Activated T-cell treated with anti-CD3 and anti-CD28 coated beads, Interleukin-2, amount 50 U/mL, for 24 hours (primary cell): ENCODE results near the gene TUT4.
A peak's percentile ranks its signal among the peaks of the same experiment; 100 is the strongest.

ENCODE experiments used
- DNase-seq: peaks from one replicate; pipeline ENCODE4 v3.0.0-alpha.2; 2020
- H3K27ac Mint-ChIP-seq: 2 replicates; pipeline ENCODE4 v1.8.0; 2020; ENCODE audit warnings: mild to moderate bottlenecking, mixed read lengths
- H3K27me3 Mint-ChIP-seq: 2 replicates; pipeline ENCODE4 v1.8.0; 2020; ENCODE audit warnings: mixed read lengths
- H3K36me3 Mint-ChIP-seq: 2 replicates; pipeline ENCODE4 v1.8.0; 2020; ENCODE audit warnings: low read depth, mixed read lengths
- H3K4me1 Mint-ChIP-seq: 2 replicates; pipeline ENCODE4 v1.8.0; 2020; ENCODE audit warnings: low read depth, mixed read lengths
- H3K4me3 Mint-ChIP-seq: 2 replicates; pipeline ENCODE4 v1.8.0; 2020; ENCODE audit warnings: mild to moderate bottlenecking, moderate library complexity, mixed read lengths
- H3K9me3 Mint-ChIP-seq: 2 replicates; pipeline ENCODE4 v1.8.0; 2020; ENCODE audit warnings: mixed read lengths

TUT4 gene

DNA sequence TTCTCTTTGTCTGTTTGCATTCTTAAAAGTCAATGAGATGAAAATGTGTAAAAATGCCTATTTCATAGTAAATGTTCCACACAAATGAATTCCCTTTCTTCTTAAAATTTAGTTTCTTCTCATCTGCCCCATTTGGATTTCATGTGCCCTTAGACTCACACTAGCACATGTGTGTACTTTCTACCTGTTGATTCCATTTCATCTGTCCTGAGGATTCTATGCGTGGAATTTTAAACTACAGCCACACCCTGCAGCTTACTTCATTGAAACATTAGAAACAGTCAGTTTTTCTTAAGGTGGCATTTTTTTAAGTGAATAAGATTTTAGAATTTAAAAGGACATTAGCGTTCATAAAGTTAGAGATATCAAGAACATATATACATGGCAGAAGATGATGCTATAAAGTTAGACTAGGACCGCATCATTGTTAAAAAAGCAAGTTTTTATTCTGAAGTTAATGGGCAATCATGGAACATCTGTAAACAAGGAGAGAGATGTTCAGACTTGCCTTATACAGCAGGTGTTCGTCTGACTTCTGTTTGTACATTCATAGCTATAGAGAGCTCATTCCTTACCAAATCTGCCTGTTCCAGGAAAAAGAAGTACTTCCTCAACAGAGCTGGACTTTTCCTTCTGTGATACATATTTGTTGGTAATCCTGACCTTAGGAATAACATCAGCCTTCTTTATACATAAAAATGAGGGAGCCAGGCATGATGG lies 3.9 kb upstream of the TUT4 start:
- H3K27me3 Mint-ChIP-seq, result no peaks in the 10 kb centered on the region
- no peak overlapping the region for H3K4me3 Mint-ChIP-seq
- no peaks in the 10 kb centered on the region for H3K9me3 Mint-ChIP-seq
- peaks cover 11% of the 10 kb centered on the region for H3K4me1 Mint-ChIP-seq
- H3K27ac Mint-ChIP-seq, result no peak overlapping the region
- H3K36me3 Mint-ChIP-seq, result no peaks in the 10 kb centered on the region
- DNase-seq, result no peak

DNA sequence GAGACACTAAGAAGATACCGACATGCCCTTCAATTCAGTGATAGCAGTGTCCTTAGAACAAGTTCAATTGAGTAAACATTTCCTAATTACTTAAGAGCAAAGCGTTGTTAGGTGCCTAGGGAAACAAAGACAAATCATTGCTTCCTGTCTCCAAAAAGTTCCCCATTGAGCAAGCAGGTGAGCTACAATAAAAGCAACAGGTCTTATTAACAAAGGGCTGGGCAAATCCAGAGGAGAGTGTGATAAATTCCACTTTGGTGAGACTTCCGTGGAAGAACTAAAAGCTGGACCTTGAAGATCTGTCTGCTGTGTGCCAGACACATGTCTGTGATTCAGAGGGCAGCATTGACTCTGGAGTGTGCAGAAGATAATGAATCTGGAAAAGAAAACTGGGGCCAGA lies 1.9 kb upstream of the TUT4 start:
- Mint-ChIP-seq H3K27ac (peak overlapping the region; percentile 45), H3K9me3 (no peaks in the 10 kb centered on the region), H3K4me3 (peak overlapping the region; percentile 72), H3K4me1 (peaks cover 21% of the 10 kb centered on the region), H3K36me3 (no peaks in the 10 kb centered on the region), H3K27me3 (no peaks in the 10 kb centered on the region)
- no peak for DNase-seq

DNA sequence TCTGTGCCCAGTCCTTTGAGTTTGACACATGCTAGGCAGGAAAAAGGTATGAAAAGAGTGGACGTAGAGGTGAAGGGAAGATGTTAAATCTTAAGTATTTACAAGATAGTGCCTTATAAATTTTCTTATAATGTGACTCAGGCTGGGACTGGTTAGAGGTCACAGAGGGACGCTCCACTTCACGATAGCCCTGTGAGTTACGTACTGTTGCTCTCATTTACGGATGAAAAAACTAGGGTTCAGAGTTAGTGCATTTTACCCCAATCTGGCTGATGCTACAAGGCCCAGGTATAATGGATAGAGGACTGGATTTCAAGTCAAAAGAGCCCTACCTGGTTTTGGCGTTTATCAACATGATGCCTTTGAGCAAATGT lies 1.4 kb upstream of the TUT4 start:
- no peaks in the 10 kb centered on the region for H3K36me3 Mint-ChIP-seq

DNA sequence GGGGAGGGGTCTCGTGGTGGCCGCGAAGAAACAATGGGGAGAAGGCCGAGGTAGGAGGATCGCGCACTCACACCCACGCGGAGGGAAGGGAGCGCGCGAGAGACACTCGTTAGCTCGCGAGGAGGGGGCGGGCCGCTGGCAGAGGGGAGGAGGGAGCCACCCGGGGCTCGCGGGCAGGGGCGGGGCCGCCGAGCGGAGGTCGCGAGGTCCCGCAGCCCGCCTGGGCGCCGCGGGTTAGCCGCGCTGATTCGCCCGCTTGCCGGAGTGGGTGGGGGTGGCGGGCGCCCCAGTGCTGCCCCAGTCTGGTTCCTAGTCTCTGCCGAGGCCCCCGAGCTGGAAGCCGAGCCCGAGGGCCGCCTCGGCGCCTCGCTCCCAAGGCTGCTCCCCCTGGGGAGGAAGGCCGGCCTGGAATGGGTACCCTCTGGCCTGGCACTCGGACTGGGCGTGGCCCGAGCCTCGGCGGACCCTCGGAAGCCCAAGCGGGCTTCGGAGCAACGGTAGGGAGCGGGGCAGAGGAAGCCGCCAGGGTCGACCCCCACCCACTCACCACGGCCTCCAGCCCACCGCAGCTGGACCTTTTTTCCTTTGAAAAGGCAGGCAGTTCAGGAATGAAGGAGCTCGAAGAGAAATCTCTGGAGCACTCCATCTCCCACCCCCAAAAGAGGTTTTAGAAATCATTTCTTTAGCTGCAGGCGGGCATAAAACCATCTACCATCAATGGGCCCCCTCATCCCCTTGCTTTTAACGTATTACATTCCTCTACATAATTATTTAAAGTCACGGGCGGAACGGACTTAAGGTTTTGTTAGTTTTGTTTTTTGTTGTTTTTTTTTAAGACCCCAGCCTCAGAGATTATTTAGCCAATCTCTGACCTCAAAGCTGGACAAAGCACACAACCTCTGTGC lies 722 bp upstream of the TUT4 start:
- H3K9me3 Mint-ChIP-seq, result no peaks in the 10 kb centered on the region
- no peaks in the 10 kb centered on the region for H3K36me3 Mint-ChIP-seq
- H3K4me1 Mint-ChIP-seq, result peaks cover 33% of the 10 kb centered on the region
- H3K27me3 Mint-ChIP-seq, result no peaks in the 10 kb centered on the region
- peak; percentile 91 for DNase-seq
- H3K4me3 Mint-ChIP-seq, result peak overlapping the region; percentile 72
- H3K27ac Mint-ChIP-seq, result peak overlapping the region; percentile 63

More for the DNA sequence above, 1.4 kb upstream of the TUT4 start:
- Mint-ChIP-seq H3K4me3 (peak overlapping the region; percentile 72), H3K27me3 (no peaks in the 10 kb centered on the region), H3K9me3 (no peaks in the 10 kb centered on the region), H3K27ac (peak overlapping the region; percentile 45), H3K4me1 (peaks cover 26% of the 10 kb centered on the region)
- no peak for DNase-seq

DNA sequence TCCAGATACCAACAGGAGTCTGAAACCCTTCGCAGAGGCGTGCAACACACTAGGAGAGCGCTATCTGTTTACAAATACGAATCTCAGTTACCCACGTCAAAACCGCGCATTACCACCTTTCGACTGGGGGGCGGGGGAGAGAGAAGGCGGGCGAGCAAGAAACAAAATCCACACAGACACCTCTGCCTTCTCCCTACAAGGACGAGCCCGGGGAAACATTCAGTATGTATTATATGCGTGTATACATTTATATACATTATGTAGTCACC lies 722 bp downstream of the TUT4 start:
- Mint-ChIP-seq H3K4me3 (no peak overlapping the region), H3K27me3 (no peaks in the 10 kb centered on the region), H3K9me3 (no peaks in the 10 kb centered on the region), H3K4me1 (peaks cover 41% of the 10 kb centered on the region), H3K36me3 (peaks cover 4% of the 10 kb centered on the region), H3K27ac (no peak overlapping the region)
- peak; percentile 70 for DNase-seq

DNA sequence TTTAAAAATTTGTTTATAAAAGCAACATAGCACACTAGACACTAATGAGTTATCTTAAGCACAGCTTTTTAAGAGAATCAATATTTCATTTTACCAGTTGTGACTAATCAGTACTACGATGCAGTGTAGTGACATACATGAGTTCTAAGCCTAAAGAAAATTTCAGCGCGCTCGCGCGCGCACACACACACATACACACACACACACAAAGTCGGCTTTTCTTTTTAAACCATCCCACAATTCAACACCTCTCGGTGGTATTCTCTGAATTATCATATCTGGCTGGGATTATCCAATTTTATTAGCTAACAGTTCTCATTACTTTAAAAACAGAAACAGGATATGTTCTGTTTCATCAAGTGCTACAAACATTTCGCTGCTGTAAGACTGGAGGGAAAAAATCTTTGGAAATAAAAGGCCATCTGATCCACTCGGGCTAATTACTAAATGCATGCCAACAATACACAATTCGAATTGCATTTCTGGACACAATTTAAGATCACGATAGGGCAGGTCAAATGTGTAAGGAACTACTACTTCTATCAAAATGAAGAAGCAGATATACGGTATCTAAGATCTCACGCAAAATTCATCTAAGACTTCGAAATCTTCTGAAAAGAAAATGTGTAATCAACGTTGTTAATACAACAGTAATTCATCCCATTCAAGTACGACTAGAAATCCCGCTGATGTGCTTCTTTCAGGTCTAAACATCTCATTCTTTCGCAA lies 1.2 kb downstream of the TUT4 start:
- Mint-ChIP-seq H3K27me3 (no peaks in the 10 kb centered on the region), H3K4me3 (no peak overlapping the region), H3K27ac (no peak overlapping the region), H3K9me3 (no peaks in the 10 kb centered on the region), H3K36me3 (peaks cover 9% of the 10 kb centered on the region), H3K4me1 (peaks cover 45% of the 10 kb centered on the region)
- peak; percentile 40 for DNase-seq

DNA sequence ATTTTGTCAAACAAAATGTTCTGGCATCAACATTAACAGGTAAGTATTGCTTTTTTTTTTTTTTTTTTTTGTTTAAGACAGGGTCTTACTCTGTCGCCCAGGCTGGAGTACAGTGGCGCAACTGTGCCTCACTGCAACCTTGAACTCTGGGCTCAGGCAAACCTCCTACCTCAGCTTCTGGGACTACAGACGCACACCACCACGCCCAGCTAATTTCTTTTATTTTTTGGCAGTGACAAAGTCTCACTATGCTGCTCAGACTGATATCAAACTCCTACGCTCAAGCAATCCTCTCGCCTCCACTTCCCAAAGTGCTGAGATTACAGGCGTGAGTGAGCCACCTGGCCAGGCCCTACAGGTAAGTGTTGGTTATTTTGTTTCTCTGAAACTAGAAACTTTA lies 2.4 kb downstream of the TUT4 start:
- H3K9me3 Mint-ChIP-seq, result no peaks in the 10 kb centered on the region
- H3K4me1 Mint-ChIP-seq, result peaks cover 51% of the 10 kb centered on the region
- peak overlapping the region; percentile 56 for H3K4me3 Mint-ChIP-seq
- H3K27me3 Mint-ChIP-seq, result no peaks in the 10 kb centered on the region
- peak overlapping the region; percentile 58 for H3K27ac Mint-ChIP-seq
- peaks cover 17% of the 10 kb centered on the region for H3K36me3 Mint-ChIP-seq
- no peak for DNase-seq

DNA sequence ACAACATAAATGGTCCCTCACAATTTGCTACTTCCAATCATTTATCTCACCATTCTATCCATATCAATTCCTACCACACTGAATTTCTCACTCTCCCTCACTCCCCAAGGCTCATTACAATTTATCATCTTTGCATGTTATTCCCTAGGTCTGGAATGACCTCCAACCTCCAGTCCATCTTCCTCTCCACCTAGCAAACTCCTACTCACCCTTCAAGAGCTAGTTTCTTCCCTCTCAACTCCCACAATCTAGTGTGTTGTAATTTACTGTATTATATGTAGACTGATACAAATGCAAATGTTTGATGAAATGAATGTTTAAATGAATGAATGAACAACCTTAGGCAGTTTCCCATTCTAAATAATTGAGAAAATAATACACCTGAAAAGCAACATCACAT lies 3.6 kb downstream of the TUT4 start:
- Mint-ChIP-seq H3K4me3 (no peak overlapping the region), H3K9me3 (peaks cover 2% of the 10 kb centered on the region), H3K4me1 (peaks cover 47% of the 10 kb centered on the region), H3K36me3 (peaks cover 28% of the 10 kb centered on the region), H3K27ac (peak overlapping the region; percentile 24), H3K27me3 (no peaks in the 10 kb centered on the region)
- DNase-seq, result no peak

DNA sequence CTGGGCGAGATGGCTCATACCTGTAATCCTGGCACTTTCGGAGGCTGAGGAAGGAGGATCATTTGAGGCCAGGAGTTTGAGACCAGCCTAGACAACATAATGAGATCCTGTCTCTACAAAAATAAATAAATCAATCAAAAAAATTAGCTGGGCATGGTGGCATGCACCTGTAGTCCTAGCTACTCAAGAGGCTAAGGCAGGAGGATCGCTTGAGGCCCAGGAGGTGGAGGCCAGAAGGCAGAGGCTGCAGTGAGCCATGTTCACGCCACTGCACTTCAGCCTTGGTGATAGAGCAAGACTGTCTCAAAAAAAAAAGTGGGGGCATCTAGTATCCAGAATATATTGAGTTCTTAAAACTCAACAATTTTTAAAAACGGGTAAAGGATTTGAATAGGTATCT lies 6.0 kb downstream of the TUT4 start:
- Mint-ChIP-seq H3K9me3 (peaks cover 16% of the 10 kb centered on the region), H3K27ac (no peak overlapping the region), H3K36me3 (peaks cover 48% of the 10 kb centered on the region), H3K27me3 (no peaks in the 10 kb centered on the region), H3K4me3 (no peak overlapping the region), H3K4me1 (peaks cover 43% of the 10 kb centered on the region)
- DNase-seq, result no peak

DNA sequence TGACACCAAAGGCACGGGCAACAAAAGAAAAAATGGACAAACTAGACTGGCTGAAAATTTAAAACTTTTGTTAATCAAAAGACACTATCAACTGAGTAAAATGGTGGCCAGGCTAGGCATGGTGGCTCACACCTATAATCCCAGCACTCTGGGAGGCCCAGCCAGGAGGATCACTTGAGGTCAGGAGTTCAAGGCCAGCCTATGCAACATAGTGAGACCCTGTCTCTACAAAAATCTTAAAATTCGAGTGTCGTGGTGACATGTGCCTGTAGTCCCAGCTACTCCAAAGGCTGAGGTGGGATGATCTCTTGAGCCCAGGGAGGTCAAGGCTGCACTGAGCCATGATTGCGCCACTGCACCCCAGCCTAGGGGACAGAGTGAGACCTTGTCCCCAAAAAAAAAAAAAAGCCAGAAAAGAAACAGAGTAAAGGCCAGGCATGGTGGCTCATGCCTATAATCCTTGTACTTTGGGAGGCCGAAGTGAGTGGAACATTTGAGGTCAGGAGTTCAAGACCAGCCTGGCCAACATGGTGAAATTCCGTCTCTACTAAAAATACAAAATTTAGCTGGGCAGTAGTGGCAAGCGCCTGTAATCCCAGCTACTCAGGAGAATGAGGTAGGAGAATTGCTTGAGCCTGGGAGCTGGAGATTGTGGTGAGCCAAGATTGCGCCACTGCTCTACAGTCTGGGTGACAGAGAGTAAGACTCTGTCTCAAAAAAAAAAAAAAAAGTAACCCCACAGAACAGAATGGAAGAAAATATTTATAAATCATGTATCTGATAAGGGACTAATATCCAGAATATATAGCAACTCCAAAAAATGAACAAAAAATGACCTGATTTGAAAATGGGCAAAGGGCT lies 8.0 kb downstream of the TUT4 start:
- Mint-ChIP-seq H3K27ac (no peak overlapping the region), H3K9me3 (peaks cover 21% of the 10 kb centered on the region), H3K4me1 (peaks cover 38% of the 10 kb centered on the region), H3K27me3 (no peaks in the 10 kb centered on the region), H3K36me3 (peaks cover 60% of the 10 kb centered on the region), H3K4me3 (no peak overlapping the region)
- DNase-seq, result no peak

DNA sequence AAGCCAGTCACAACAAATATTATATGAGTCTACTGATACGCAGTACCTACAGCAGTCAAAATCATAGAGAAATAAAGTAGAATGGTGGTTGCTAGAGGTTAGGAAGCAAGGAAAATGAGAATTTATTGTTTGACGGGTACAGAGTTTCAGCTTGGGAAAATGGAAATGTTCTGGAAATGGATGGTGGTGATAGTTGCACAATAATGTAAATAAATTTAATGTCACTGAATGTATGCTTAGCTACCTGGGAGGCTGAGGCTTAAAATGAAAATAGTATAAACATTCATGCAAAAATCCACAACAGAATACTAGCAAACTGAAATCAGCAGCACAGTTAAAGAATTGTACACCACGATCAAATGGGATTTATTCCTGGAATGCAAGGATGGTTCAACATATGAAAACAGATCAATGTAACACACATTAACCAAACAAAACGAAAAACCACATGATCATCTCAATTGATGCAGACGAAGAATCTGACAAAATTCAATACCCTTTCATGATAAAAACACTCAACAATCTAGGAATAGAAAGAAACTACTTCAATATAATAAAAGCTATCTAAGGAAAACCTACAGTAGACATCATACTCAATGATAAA lies 10.7 kb downstream of the TUT4 start:
- DNase-seq, result no peak
- H3K27me3 Mint-ChIP-seq, result no peaks in the 10 kb centered on the region
- peaks cover 30% of the 10 kb centered on the region for H3K4me1 Mint-ChIP-seq
- H3K4me3 Mint-ChIP-seq, result no peak overlapping the region
- peaks cover 65% of the 10 kb centered on the region for H3K36me3 Mint-ChIP-seq
- no peak overlapping the region for H3K27ac Mint-ChIP-seq
- H3K9me3 Mint-ChIP-seq, result peaks cover 21% of the 10 kb centered on the region

DNA sequence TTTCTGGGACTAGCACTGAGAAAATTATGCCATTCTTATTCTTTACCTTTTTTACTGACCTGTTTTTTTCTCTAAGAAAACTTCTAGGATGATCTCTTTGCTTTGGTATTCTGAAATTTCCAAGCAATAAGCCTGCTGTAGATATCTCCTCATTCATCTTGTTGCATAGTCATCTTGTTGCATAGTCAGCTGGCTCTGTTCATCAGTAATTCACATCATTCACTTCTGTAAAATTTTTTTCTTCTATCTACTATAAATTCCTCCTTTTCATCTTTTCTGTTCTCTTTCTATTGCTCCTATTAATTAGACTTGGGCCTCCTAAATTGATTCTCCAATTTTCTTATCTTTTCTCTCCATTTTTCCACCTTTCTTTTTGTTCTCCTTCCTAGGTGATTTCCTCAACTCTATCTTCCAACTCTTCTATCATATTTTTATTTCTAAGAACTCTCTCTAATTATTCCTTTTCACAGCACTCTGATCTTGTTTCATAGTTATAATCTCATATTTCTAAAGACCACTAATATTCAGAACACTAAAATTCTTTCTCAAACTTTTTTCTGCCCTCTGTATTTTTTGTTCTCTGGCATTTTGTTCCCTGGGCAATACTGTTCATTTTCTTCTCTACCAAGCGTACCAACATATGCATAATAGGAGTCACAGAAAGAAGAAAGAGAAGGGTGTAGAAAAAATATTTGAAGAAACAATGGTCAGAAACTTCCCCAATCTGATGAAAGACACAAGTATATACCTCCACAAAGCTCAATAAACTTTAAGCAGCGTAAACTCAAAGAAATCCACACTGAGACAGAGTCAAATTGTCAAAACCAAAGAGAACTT lies 17.7 kb downstream of the TUT4 start:
- Mint-ChIP-seq H3K4me1 (peaks cover 61% of the 10 kb centered on the region), H3K27ac (no peak overlapping the region)

DNA sequence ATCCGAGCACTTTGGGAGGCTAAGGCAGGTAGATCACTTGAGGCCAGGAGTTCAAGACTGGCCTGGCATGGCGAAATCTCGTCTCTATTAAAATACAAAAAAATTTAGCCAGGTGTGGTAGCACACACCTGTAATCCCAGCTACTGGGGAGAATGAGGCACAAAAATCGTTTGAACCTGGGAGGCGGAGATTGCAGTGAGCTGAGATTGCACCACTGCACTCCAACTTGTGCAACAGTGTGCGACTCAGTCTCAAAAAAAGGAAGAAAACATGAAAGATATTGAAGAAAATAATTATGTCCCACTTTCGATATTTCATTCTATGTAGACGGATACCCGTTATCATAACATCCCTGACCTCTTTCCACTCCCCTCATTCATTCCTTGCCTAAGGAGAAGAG lies 19.2 kb downstream of the TUT4 start:
- Mint-ChIP-seq H3K27me3 (no peaks in the 10 kb centered on the region), H3K9me3 (peaks cover 8% of the 10 kb centered on the region), H3K36me3 (peaks cover 28% of the 10 kb centered on the region), H3K4me1 (peaks cover 60% of the 10 kb centered on the region), H3K27ac (no peak overlapping the region), H3K4me3 (no peak overlapping the region)
- no peak for DNase-seq

More for the DNA sequence above, 17.7 kb downstream of the TUT4 start:
- peaks cover 32% of the 10 kb centered on the region for H3K36me3 Mint-ChIP-seq
- no peak for DNase-seq
- no peak overlapping the region for H3K4me3 Mint-ChIP-seq
- no peaks in the 10 kb centered on the region for H3K27me3 Mint-ChIP-seq
- peaks cover 8% of the 10 kb centered on the region for H3K9me3 Mint-ChIP-seq
